HG03039 (cell line): ENCODE data around the gene CIBAR2.

ENCODE experiments used
- ATAC-seq: cut with Tn5 transposase; IDR thresholded peaks from one replicate; pipeline ENCODE4 v1.9.1; 2021; ENCODE audit warnings: mild to moderate bottlenecking, moderate library complexity; ENCODE audit not compliant: unreplicated experiment

CIBAR2 gene

DNA sequence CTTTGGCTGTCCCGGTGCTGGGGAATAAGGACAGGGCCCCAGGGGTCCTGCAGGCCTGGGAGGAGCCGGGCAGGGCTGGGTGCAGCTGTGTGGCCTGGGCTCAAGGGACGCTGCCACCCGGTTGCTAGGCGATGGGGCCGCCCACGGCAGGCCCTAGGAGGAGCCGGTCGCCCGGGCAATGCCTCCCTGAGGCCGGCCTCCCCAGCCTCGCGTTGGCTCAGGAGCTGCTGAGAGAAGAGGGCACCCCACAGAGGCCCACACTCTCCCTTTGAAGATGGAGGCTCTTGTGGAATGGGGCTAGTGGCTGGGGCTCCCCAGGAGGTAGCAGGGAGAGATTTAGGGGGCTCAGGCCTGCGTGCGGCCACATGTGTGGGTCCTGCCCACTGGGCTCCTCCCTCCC, at the start of gene CIBAR2:
Gene CIBAR2, minus strand, starts transcription at position 109 of the 400 bp plus-strand sequence. CDS start 120 bp downstream, outside the sequence.
- ATAC-seq, result no peak

GRCh38 chr16:85159179-85159980, 47.1 kb upstream of the CIBAR2 start:
- ATAC-seq, result no peak

DNA sequence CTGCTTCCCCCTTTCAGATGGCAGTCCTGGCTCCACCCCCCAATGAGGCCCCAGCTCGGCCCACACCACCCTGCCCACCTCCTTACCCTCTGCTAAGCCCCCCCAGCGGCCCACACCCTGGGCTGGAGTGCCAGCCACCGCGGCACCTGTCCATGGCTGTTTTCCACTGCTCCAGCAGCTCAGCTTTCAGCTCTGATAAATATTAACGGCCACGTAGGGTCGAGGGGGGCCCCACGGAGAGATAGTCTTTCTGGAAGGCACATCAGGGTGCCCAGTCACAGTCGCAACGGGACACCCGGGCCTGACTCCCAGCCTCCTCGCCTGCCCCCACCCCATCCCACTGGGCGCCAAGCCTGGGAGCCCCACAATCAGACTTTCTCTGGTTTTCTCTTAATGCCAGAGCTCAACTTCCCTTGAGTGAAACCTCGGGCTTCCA, 46.5 kb upstream of the CIBAR2 start:
- ATAC-seq, result no peak

DNA sequence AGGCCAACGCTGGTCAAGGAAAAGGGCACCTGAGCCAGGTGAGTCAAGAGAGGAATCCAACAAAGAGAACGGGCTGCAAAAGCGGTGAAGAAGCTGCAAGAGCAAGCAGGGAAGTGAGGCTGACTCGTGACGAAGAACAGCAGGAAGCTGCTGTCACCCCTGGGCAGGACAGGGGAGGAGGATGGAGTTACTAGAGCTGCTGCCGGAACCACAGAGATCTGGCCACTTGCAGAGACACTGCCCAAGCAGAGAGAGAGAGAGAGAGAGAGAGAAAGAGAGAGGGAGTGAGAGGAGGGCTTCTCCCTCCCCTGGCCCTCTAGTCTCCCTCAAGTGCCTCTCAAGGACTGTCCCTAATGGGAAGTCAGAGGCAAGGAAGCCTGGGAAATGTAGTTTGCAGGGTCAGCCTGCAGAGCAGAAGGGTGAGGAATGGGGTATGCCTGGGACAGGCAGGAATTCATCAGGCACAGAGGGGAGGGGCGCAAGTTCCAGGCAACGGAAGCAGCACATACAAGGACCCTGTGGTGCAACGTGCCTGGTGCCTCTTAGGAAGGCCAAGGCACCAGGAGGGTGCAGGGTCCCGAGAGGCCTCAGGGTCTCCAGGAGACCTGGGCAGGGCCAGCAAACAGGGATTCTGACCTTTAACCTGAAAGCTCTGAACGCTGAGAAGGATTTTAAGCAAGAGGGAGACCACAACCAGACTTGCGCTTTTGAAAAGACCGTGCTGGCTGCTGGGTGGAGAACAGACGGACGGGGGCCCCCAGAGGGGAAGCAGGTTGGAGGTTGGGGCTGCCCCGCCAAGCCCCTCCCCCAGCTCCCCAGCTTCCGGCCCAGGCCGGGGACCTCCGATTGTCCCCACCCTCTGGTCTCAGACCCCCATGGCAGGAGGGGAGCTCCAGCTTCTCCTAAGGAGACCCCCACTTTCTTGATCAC, 45.8 kb upstream of the CIBAR2 start:
- no peak for ATAC-seq

DNA sequence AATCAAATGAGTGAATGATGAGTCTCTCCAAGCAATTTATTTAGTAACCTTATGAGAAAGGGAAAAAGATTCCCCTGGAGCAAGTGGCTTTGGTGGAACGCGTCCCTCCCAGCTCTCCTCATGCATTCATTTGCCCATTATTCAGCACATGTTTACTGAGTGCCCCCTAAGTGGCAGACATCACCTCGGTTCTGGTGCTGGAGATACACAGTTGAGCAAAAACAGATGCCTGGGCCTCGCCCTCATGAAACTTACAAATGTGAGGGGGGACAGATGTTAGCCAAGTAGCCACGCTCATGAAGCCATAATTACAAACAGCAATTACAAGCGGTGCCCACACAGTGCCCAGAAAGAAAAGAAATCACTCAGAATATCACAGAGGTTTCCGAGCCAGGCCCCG, 45.1 kb upstream of the CIBAR2 start:
- ATAC-seq, result no peak

GRCh38 chr16:85156869-85157268, 44.6 kb upstream of the CIBAR2 start:
- no peak for ATAC-seq

DNA sequence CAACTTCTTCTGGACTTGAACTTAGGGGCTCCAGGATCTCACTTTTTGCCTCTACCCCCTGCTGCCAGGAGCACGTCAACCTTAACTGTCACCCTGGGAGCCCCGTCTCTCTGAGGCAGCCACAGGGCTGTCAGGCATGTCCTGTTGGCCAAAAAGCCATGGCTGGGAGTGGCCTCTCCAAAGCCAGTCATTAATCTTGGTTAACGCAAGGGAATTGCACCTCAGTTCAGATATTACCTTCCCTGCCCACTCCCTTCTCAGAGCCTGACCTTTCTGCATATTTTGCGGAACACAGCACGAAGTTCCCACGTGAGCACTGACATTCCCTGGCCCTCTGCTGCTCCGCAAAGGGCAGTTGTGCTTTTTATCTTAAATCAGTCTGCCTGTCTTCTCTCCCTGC, 44.2 kb upstream of the CIBAR2 start:
- ATAC-seq, result no peak

- no peak for ATAC-seq
Observed at GRCh38 chr16:85153656-85154091, 41.4 kb upstream of the CIBAR2 start.

GRCh38 chr16:85153046-85153445, 40.8 kb upstream of the CIBAR2 start:
- no peak for ATAC-seq

DNA sequence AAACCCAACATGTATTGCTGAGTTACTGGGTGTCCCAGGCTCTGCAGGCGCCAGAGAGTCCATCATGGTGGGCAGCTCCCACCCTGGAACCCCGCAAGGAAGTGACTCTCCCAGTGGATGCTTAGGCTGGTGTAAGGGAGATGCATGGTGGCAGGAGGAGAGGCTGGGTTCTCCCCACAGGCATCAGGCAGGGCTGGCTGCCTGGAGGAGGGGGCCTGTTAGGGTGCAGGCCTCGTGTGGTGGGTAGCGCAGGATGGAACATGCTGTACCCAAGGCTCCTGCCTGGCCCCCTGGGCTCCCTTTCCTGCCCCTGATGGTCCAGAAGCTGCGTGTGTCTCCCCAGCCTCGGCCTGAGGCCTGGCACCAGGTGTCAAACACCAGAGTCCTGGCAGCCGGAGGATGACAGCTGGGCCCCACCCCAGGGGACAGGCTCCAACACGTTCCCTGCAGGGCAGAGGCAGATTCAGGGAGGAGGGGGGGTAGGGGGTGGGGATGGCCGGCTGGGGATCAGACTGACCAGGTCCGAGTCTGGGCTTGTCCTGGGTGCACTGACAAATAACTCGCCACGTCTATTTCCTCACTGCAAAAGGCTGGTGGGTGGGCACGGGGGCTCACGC, 40.2 kb upstream of the CIBAR2 start:
- no peak for ATAC-seq

- ATAC-seq, result no peak
Observed at GRCh38 chr16:85151603-85152413, 39.5 kb upstream of the CIBAR2 start.

- ATAC-seq, result no peak
Observed at GRCh38 chr16:85151079-85151602, 38.9 kb upstream of the CIBAR2 start.

GRCh38 chr16:85150331-85150940, 38.2 kb upstream of the CIBAR2 start:
- no peak for ATAC-seq

DNA sequence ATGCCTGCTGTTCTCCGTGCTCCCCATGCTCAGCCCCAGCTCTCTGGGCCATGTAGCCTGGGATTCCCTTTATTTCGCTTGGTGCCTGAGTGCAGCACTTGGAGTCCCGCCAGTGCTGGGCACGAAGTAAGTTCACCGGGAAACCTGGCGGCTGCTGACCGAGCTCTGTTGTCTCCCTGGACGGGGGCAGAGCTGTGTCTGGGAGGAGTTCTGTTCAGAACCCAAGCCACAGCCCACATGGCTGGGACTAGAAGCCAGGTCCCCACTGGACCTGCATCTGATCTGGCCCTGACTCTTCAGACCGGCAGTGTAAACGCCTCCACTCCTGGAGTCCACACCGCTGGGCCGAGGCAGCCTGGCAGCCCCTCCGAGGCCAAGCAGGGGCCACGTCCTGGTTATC, 37.5 kb upstream of the CIBAR2 start:
- ATAC-seq, result no peak

DNA sequence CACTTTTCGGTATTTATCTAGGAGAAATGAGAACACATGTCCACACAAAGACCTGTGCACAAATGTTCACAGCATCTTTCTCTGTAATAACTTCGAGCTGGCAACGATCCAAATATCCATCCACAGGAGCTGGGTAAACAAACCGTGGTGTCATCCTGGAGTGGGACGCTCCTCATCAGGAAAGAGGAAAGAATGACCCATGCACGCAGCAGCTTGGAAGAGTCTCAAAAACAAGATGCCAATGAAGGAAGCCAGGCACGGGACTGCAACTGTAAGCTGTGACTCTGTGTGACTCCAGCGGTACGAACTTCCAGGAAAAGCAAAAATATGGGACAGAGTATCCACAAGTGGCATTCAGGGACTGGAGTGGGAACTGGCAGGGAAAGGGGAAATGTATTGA, 36.7 kb upstream of the CIBAR2 start:
- no peak for ATAC-seq

DNA sequence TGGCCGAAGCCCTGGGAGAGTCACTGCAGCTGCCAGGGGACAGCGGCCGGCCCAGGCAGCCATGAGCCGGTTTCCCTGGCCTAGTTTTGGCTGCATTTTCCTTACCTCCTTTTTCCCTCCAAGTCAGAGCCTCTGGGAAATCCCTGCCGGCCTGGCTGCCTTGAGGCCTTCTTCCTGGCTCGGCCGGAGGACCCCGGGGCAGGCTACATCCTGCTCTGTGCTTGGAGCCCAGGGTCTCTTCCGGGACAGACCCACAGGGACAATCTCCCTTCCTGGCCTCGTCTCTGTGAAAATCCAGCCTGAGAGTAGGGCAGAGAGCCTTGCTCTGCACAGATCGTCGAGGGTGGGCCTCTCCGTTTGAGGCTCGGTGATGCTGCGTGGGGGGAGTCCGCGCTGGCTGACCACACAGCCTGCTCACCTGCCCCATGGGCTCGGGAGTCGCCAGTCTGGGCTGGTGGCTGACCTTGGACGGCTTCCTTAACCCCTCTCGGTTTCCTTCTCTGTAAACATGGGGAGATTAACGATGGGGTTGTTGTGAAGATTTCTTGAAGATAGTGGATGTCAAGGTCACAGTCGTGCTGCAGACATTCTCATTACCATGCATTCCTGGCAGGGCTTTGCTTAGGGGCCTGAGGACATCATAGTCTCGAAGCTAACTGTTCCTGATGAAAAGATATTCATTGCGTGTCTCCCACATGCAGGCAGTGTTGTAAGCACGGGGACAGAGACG, 34.8 kb upstream of the CIBAR2 start:
- ATAC-seq, result no peak

- no peak for ATAC-seq
Observed at GRCh38 chr16:85146532-85146797, 34.2 kb upstream of the CIBAR2 start.

- ATAC-seq, result no peak
Observed at GRCh38 chr16:85145734-85146531, 33.7 kb upstream of the CIBAR2 start.

DNA sequence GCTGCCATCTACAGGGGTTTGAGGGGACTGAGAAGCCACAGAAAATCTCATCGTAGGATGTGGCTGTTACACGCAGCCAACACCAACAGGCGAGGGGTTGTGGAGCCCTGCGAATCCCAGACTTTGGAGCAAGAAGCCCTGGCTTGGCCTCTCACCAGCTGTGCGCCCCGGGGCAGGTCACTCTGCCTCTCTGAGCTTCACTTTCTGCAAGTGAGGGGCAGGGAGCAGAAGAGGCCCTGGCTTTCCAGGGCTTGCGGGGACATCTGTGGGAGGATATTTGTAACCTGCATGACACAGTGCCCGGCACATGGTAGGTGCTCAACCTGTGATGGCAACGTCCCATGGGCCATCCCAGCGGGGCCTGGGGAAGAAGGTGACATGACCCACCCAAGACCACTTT, 32.9 kb upstream of the CIBAR2 start:
- no peak for ATAC-seq
